Hepatocyte (in vitro differentiated cells): ENCODE data around the gene GUCY2C. TPM values are rescaled to one million over a fixed set of nuclear protein-coding genes. Genes with fewer than 3 reads are reported as not detected.

Experiments
- DNase-seq: peaks from one replicate; pipeline ENCODE4 v3.0.0-alpha.2; 2016; ENCODE audit warnings: low spot score
- H2AFZ ChIP-seq: fragments of 200-600 bp; sonication (generic); 2 replicates; pipeline ENCODE4 v1.6.0; 2016; ENCODE audit warnings: antibody characterized with exemption, mild to moderate bottlenecking
- H3K27ac ChIP-seq: fragments of 200-600 bp; sonication (generic); 2 replicates; pipeline ENCODE4 v1.5.1; 2016; ENCODE audit warnings: mild to moderate bottlenecking
- H3K27me3 ChIP-seq: fragments of 200-600 bp; sonication (generic); 2 replicates; pipeline ENCODE4 v1.6.1; 2016
- H3K36me3 ChIP-seq: fragments of 200-600 bp; sonication (generic); replicated peaks from 2 replicates; pipeline ENCODE4 v1.5.1; 2016; ENCODE audit warnings: low read depth; ENCODE audit not compliant: insufficient read depth
- H3K4me1 ChIP-seq: fragments of 200-600 bp; sonication (generic); 2 replicates; pipeline ENCODE4 v1.5.1; 2016; ENCODE audit warnings: mild to moderate bottlenecking, moderate library complexity; ENCODE audit not compliant: insufficient read depth
- H3K4me2 ChIP-seq: fragments of 200-600 bp; sonication (generic); 2 replicates; pipeline ENCODE4 v1.6.0; 2016
- H3K4me3 ChIP-seq: fragments of 200-600 bp; sonication (generic); 2 replicates; pipeline ENCODE4 v1.5.1; 2016; ENCODE audit warnings: mild to moderate bottlenecking
- H3K79me2 ChIP-seq: fragments of 200-600 bp; sonication (generic); 2 replicates; pipeline ENCODE4 v1.6.0; 2017; ENCODE audit warnings: mild to moderate bottlenecking
- H3K9me2 ChIP-seq: fragments of 200-600 bp; sonication (generic); replicated peaks from 2 replicates; pipeline ENCODE4 v1.6.0; 2017; ENCODE audit warnings: mild to moderate bottlenecking; ENCODE audit not compliant: insufficient read depth
- H3K9me3 ChIP-seq: fragments of 200-600 bp; sonication (generic); 2 replicates; pipeline ENCODE4 v1.5.1; 2016; ENCODE audit warnings: low read depth, mild to moderate bottlenecking
- H4K20me1 ChIP-seq: fragments of 200-600 bp; sonication (generic); 2 replicates; pipeline ENCODE4 v1.6.0; 2016; ENCODE audit warnings: mild to moderate bottlenecking; ENCODE audit not compliant: insufficient read depth, poor library complexity, severe bottlenecking
- EZH2 ChIP-seq: fragments of 200-600 bp; sonication (generic); IDR thresholded peaks from 2 replicates; pipeline ENCODE4 v1.6.1; 2016; ENCODE audit warnings: antibody characterized with exemption, mild to moderate bottlenecking, borderline replicate concordance
- EZH2phosphoT487 ChIP-seq: fragments of 200-600 bp; sonication (generic); IDR thresholded peaks from one replicate; pipeline ENCODE4 v1.6.1; 2018; ENCODE audit warnings: antibody characterized with exemption, mild to moderate bottlenecking, low read depth, moderate library complexity; ENCODE audit not compliant: unreplicated experiment, severe bottlenecking
- WGBS: methylation state at CpG from one replicate; pipeline ENCODE4 v1.1.6; 2016; ENCODE audit warnings: low lambda C conversion rate; ENCODE audit errors: missing lambda C conversion rate; 5-methylcytosine and 5-hydroxymethylcytosine counted together
- polyA plus RNA-seq: library from polyadenylated mRNA; unstranded; fragments of >200 nt; fragmentation: Nextera tagmentation; extraction: Ambion mirVana; gene quantifications from 2 replicates; pipeline ENCODE4 v1.2.1, GENCODE V29; 2016
- total RNA-seq: library from RNA; depleted of rRNA; stranded (reverse); fragments of >200 nt; gene quantifications from 2 replicates; pipeline ENCODE4 v1.2.3, GENCODE V29; 2014
- TF ChIP-seq, protein P1 (sequence below): fragments of 200-600 bp; sonication (generic); IDR thresholded peaks from 2 replicates; pipeline ENCODE4 v1.5.1; 2016; ENCODE audit warnings: antibody characterized with exemption, mild to moderate bottlenecking; ENCODE audit not compliant: poor library complexity

GUCY2C gene
- total and polyA plus RNA-seq, 2 experiments from 2014 or later = 26.5 to 47.6 TPM

DNA sequence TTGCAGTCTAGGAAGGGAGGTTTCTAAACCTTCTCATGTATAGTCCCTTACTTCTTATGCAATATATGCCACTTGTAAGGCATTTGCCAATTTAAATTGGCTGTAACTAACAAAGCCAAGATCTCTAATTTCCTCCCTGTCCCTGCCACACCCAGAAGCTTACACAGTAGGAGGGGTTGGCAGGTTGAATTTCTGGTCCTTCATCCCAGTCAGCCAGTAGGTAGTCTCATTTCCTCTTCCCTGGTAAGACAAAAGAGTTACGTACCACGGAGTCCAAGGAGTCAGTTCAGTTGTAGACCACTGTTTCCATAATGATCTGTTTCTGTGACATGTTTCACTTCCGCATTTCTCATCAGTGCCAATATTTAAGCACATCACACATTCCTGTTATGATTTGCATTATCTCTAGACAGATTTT, 81.7 kb downstream of the GUCY2C start:
- 75% methylated on average over 3 of the region's 3 CpGs for WGBS
- H3K79me2 ChIP-seq = no peaks in the 10 kb centered on the region
- H3K4me3 ChIP-seq = no peak overlapping the region
- H3K27me3 ChIP-seq = no peaks in the 10 kb centered on the region
- no peaks in the 10 kb centered on the region for H3K36me3 ChIP-seq
- H3K27ac ChIP-seq = no peak overlapping the region
- no peak for DNase-seq
- no peak overlapping the region for H2AFZ ChIP-seq
- no peaks in the 10 kb centered on the region for H3K9me2 ChIP-seq
- TF ChIP-seq, protein P1, sequence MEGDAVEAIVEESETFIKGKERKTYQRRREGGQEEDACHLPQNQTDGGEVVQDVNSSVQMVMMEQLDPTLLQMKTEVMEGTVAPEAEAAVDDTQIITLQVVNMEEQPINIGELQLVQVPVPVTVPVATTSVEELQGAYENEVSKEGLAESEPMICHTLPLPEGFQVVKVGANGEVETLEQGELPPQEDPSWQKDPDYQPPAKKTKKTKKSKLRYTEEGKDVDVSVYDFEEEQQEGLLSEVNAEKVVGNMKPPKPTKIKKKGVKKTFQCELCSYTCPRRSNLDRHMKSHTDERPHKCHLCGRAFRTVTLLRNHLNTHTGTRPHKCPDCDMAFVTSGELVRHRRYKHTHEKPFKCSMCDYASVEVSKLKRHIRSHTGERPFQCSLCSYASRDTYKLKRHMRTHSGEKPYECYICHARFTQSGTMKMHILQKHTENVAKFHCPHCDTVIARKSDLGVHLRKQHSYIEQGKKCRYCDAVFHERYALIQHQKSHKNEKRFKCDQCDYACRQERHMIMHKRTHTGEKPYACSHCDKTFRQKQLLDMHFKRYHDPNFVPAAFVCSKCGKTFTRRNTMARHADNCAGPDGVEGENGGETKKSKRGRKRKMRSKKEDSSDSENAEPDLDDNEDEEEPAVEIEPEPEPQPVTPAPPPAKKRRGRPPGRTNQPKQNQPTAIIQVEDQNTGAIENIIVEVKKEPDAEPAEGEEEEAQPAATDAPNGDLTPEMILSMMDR = no peak
- no peak for TF ChIP-seq EZH2
- TF ChIP-seq EZH2phosphoT487 = no peak
- H4K20me1 ChIP-seq = no peaks in the 10 kb centered on the region
- peaks cover 3% of the 10 kb centered on the region for H3K4me1 ChIP-seq
- H3K4me2 ChIP-seq = no peak overlapping the region
- H3K9me3 ChIP-seq = peaks cover 8% of the 10 kb centered on the region

DNA sequence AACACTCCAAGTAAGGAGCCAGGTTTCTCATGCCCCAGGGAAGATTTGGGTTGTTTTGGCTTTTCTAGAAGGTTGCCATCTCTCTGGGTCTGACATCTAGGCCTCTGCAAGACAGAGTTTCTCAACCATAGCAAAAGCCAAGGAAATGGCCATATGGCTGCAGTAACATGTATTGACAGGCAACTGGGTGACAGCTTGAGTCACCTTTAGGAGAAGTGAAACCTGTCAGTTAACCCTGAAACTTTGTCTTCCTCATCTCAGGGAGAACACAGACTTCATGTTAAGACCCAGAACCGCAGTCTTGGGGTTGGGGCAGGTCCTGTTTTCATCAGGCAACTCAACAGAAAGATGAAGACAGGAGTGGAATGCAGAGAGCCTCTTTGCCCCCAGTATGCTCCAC, 82.7 kb downstream of the GUCY2C start:
- H3K27ac ChIP-seq = no peak overlapping the region
- no peaks in the 10 kb centered on the region for H4K20me1 ChIP-seq
- WGBS = 95% methylated on average over 1 of the region's 1 CpG
- peaks cover 8% of the 10 kb centered on the region for H3K9me3 ChIP-seq
- no peaks in the 10 kb centered on the region for H3K79me2 ChIP-seq
- no peaks in the 10 kb centered on the region for H3K4me1 ChIP-seq
- H3K4me2 ChIP-seq = no peak overlapping the region
- H3K27me3 ChIP-seq = no peaks in the 10 kb centered on the region
- DNase-seq = no peak
- no peaks in the 10 kb centered on the region for H3K36me3 ChIP-seq
- H3K4me3 ChIP-seq = no peak overlapping the region
- TF ChIP-seq, protein P1 = no peak
- no peak for TF ChIP-seq EZH2
- TF ChIP-seq EZH2phosphoT487 = no peak
- no peak overlapping the region for H2AFZ ChIP-seq
- H3K9me2 ChIP-seq = no peaks in the 10 kb centered on the region

DNA sequence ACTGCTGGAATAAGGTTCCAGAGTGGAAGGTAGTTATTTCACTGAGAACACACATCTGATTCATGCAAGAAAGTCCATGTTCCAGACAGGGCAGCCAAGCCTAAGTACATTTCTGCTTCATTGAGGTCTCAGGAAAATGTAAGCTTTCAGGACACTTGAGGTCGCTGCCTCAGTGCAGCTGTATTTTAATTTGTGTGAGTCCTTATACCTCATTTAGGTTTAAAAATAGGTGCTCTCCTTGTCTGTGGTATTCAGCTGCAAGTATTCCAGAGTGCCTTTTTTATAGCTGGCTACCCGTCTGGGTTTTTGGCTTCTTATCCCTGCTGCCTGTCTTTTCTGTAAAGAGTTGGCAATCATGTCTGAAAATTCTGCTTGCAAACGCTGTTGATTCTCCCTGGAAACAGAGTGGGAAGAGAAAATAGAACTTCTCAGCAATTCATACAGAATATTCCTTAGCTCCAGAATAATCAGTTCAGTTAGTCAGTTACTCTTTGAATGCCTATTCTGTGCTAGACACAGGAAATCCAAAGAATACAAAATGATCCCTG, 83.4 kb downstream of the GUCY2C start:
- H4K20me1 ChIP-seq = no peaks in the 10 kb centered on the region
- no peaks in the 10 kb centered on the region for H3K79me2 ChIP-seq
- TF ChIP-seq, protein P1 = no peak
- no peak for TF ChIP-seq EZH2
- H3K9me2 ChIP-seq = no peaks in the 10 kb centered on the region
- H3K4me3 ChIP-seq = no peak overlapping the region
- no peak overlapping the region for H3K27ac ChIP-seq
- no peak for DNase-seq
- no peak overlapping the region for H2AFZ ChIP-seq
- H3K27me3 ChIP-seq = no peaks in the 10 kb centered on the region
- no peak overlapping the region for H3K4me2 ChIP-seq
- H3K36me3 ChIP-seq = no peaks in the 10 kb centered on the region
- WGBS = 74% methylated on average over 3 of the region's 3 CpGs
- H3K4me1 ChIP-seq = no peaks in the 10 kb centered on the region
- H3K9me3 ChIP-seq = peaks cover 8% of the 10 kb centered on the region

DNA sequence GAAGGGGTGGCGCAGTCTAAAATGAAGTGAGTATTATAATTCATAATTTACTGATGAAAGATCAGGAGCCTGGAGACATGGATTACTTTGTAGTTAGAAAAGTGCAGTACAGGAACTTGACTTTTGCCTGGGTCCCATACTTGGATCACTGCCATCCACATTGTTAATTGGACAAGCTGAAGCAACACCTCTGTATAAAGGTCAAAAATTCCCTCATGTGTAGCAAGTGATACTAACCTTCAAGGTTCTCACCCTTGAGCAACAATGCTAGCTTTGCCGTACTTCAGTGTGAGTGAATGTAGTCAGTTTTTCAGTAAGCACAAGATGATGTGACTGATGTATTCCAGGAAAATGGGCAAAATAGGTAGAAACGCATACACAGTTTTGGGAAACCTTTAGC, 84.1 kb downstream of the GUCY2C start:
- no peak overlapping the region for H3K4me2 ChIP-seq
- no peaks in the 10 kb centered on the region for H3K79me2 ChIP-seq
- H4K20me1 ChIP-seq = no peaks in the 10 kb centered on the region
- H3K9me2 ChIP-seq = no peaks in the 10 kb centered on the region
- H3K4me3 ChIP-seq = no peak overlapping the region
- H3K27me3 ChIP-seq = no peaks in the 10 kb centered on the region
- H3K27ac ChIP-seq = no peak overlapping the region
- no peaks in the 10 kb centered on the region for H3K36me3 ChIP-seq
- no peaks in the 10 kb centered on the region for H3K4me1 ChIP-seq
- no peak overlapping the region for H2AFZ ChIP-seq
- 92% methylated on average over 3 of the region's 3 CpGs for WGBS
- peaks cover 8% of the 10 kb centered on the region for H3K9me3 ChIP-seq
- TF ChIP-seq EZH2phosphoT487 (no peak), EZH2 (no peak)
- TF ChIP-seq, protein P1 = no peak
- no peak for DNase-seq
